WERI-Rb-1 (cell line): Measurements from ENCODE around the gene P4HA1.
"Not testable (repeated sequence)": the region's sequence is repeated elsewhere in the genome, so short reads cannot be mapped to it uniquely, and the experiment has no call there.

Experiments
- DNase-seq: peaks from one replicate; pipeline ENCODE4 v3.0.0-alpha.2; 2020
- H3K27ac ChIP-seq: fragments of 250-450 bp; sonication (Bioruptor Pico); 2 replicates; pipeline ENCODE4 v1.5.1; 2020; ENCODE audit warnings: mild to moderate bottlenecking, moderate library complexity
- H3K27me3 ChIP-seq: fragments of 250-450 bp; sonication (Bioruptor Pico); 2 replicates; pipeline ENCODE4 v1.5.1; 2021; ENCODE audit warnings: mild to moderate bottlenecking, low read depth, moderate library complexity; ENCODE audit not compliant: insufficient read depth, severe bottlenecking
- H3K36me3 ChIP-seq: fragments of 250-450 bp; sonication (Bioruptor Pico); 2 replicates; pipeline ENCODE4 v1.5.1; 2020; ENCODE audit warnings: mild to moderate bottlenecking, moderate library complexity
- H3K4me3 ChIP-seq: 2 replicates; pipeline ENCODE4 v1.5.1; 2011; ENCODE audit warnings: low read depth, mild to moderate bottlenecking, control low read depth, low read length
- H3K9me3 ChIP-seq: fragments of 250-450 bp; sonication (Bioruptor Pico); 2 replicates; pipeline ENCODE4 v1.5.1; 2021; ENCODE audit warnings: mild to moderate bottlenecking, moderate library complexity; ENCODE audit not compliant: severe bottlenecking
- CTCF ChIP-seq: IDR thresholded peaks from 2 replicates; pipeline ENCODE4 v1.5.1; 2011; ENCODE audit warnings: low read depth, mild to moderate bottlenecking, control low read depth, inconsistent platforms, low read length

Gene P4HA1

GRCh38 chr10:73042130-73042529, 54.5 kb downstream of the P4HA1 start:
- no peak for DNase-seq
- no peaks in the 10 kb centered on the region for H3K9me3 ChIP-seq
- TF ChIP-seq CTCF = no peak
- no peak overlapping the region for H3K27ac ChIP-seq
- H3K27me3 ChIP-seq = no peaks in the 10 kb centered on the region
- no peak overlapping the region for H3K4me3 ChIP-seq
- peaks cover 6% of the 10 kb centered on the region for H3K36me3 ChIP-seq

- TF ChIP-seq CTCF = no peak
- Histone ChIP-seq H3K9me3 (no peaks in the 10 kb centered on the region), H3K36me3 (peaks cover 6% of the 10 kb centered on the region), H3K27ac (no peak overlapping the region), H3K4me3 (no peak overlapping the region), H3K27me3 (no peaks in the 10 kb centered on the region)
- DNase-seq = no peak
Observed at GRCh38 chr10:73039635-73040034, 57.0 kb downstream of the P4HA1 start.

GRCh38 chr10:73036285-73036684, 60.4 kb downstream of the P4HA1 start:
- not testable (repeated sequence) for H3K36me3 ChIP-seq, H3K9me3 ChIP-seq, DNase-seq, H3K27ac ChIP-seq, H3K4me3 ChIP-seq, H3K27me3 ChIP-seq

GRCh38 chr10:73032536-73032935, 64.1 kb downstream of the P4HA1 start:
- no peak overlapping the region for H3K27ac ChIP-seq
- no peak for DNase-seq
- H3K36me3 ChIP-seq = peaks cover 4% of the 10 kb centered on the region; the same call in 1 of the 2 replicates
- H3K4me3 ChIP-seq = no peak overlapping the region
- H3K9me3 ChIP-seq = no peaks in the 10 kb centered on the region
- TF ChIP-seq CTCF = no peak
- H3K27me3 ChIP-seq = no peaks in the 10 kb centered on the region

- H3K36me3 ChIP-seq, H3K9me3 ChIP-seq, H3K4me3 ChIP-seq, DNase-seq, H3K27me3 ChIP-seq, H3K27ac ChIP-seq: not testable (repeated sequence)
Observed at GRCh38 chr10:73026623-73027022, 70.0 kb downstream of the P4HA1 start.

GRCh38 chr10:73023455-73024070, 73.1 kb downstream of the P4HA1 start:
- H3K27ac ChIP-seq, H3K27me3 ChIP-seq, H3K36me3 ChIP-seq, H3K9me3 ChIP-seq, H3K4me3 ChIP-seq, DNase-seq: not testable (repeated sequence)

- H3K4me3 ChIP-seq, H3K36me3 ChIP-seq, DNase-seq, H3K27ac ChIP-seq, H3K27me3 ChIP-seq, H3K9me3 ChIP-seq: not testable (repeated sequence)
Observed at GRCh38 chr10:73022961-73023360, 73.7 kb downstream of the P4HA1 start.

GRCh38 chr10:73021538-73022164, 75.0 kb downstream of the P4HA1 start:
- not testable (repeated sequence) for H3K27ac ChIP-seq, H3K9me3 ChIP-seq, H3K36me3 ChIP-seq, H3K27me3 ChIP-seq, DNase-seq, H3K4me3 ChIP-seq
